ENCODE data around the gene SLC25A48.
A peak's percentile ranks its signal among the peaks of the same experiment; 100 is the strongest.

Gene SLC25A48

GRCh38 chr5:135885031-135885430 lies 50.6 kb downstream of the SLC25A48 start:
- H3K27me3 ChIP-seq (ENCODE audit: insufficient read depth, low read length) = no peaks in the 10 kb centered on the region
- no peak overlapping the region for H2AFZ ChIP-seq (ENCODE audit: insufficient read depth, low read length, poor library complexity)
- H3K23ac ChIP-seq (ENCODE audit: low read length) = no peak overlapping the region
- H3K4me3 ChIP-seq (ENCODE audit: low read depth, low read length) = no peak overlapping the region
- no peak overlapping the region for H3K18ac ChIP-seq (ENCODE audit: low read length)
- no peak overlapping the region for H2BK12ac ChIP-seq (ENCODE audit: low read length)
- H3K14ac ChIP-seq (ENCODE audit: low read length) = no peak overlapping the region
- no CpG with 5 or more reads among the region's 3 CpGs for WGBS (ENCODE audit: extremely low coverage, insufficient coverage, insufficient read length)
- H3K36me3 ChIP-seq (ENCODE audit: control insufficient read depth in 1 of 2, insufficient read depth in 2 of 2, low read length in 2 of 2) = no peaks in the 10 kb centered on the region
- H3K4me1 ChIP-seq (ENCODE audit: control insufficient read depth in 1 of 2, insufficient read depth in 2 of 2, low read length in 2 of 2) = peaks cover 0 to 3% of the 10 kb centered on the region in 2 experiments
- no peak overlapping the region for H2BK5ac ChIP-seq (ENCODE audit: low read depth, low read length, poor library complexity)
- H3K9me3 ChIP-seq (ENCODE audit: insufficient read depth, low read depth, low read length) = no peaks in the 10 kb centered on the region
- no peaks in the 10 kb centered on the region for H3K79me2 ChIP-seq (ENCODE audit: control insufficient read depth, insufficient read depth, low read length, poor library complexity)
- H3K27ac ChIP-seq (ENCODE audit: low read depth, low read length) = no peak overlapping the region
- no peak overlapping the region for H3K4ac ChIP-seq (ENCODE audit: low read depth, low read length)
- no peak overlapping the region for H4K8ac ChIP-seq (ENCODE audit: low read depth, low read length)
- H3K4me2 ChIP-seq (ENCODE audit: low read length) = no peak overlapping the region
- no peak for DNase-seq
- H2AK5ac ChIP-seq (ENCODE audit: low read length) = no peak overlapping the region
- no peak overlapping the region for H3K9ac ChIP-seq (ENCODE audit: low read length)
- no peak overlapping the region for H4K91ac ChIP-seq (ENCODE audit: low read depth, low read length)
- H2BK120ac ChIP-seq (ENCODE audit: insufficient read depth, low read length, poor library complexity) = no peak overlapping the region
- H3K79me1 ChIP-seq (ENCODE audit: low read length) = no peaks in the 10 kb centered on the region
- no peak overlapping the region for H4K12ac ChIP-seq (ENCODE audit: low read depth, low read length)

DNA sequence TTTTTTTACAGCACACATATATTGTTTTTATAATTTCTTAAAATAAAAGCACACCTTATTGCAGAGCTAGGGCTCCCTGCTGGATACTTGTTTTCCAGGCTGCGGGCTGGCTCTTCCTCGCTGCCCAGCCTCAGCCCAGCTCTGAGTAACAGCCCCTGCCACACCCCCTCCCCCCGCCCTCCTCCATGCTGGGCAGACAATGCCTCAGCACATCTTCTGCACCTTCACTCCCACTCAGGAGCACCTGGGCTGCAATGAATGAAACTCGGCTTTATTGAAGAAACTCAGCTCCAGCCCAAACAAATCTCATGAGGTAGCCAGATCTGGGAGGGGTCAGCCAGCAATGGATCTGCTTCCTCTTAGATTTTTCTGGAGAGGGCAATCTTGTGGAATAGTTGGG lies 51.7 kb downstream of the SLC25A48 start:
- no peak overlapping the region for H3K23ac ChIP-seq (ENCODE audit: low read length)
- no CpG with 5 or more reads among the region's 4 CpGs for WGBS (ENCODE audit: extremely low coverage, insufficient coverage, insufficient read length)

GRCh38 chr5:135887447-135887864 lies 53.0 kb downstream of the SLC25A48 start:
- WGBS (ENCODE audit: extremely low coverage, insufficient coverage, insufficient read length) = no CpG with 5 or more reads among the region's 8 CpGs

More for the DNA sequence above, 51.7 kb downstream of the SLC25A48 start:
- Histone ChIP-seq H4K12ac (ENCODE audit: low read depth, low read length) (no peak overlapping the region), H3K9me3 (ENCODE audit: insufficient read depth, low read depth, low read length) (no peaks in the 10 kb centered on the region), H3K4ac (ENCODE audit: low read depth, low read length) (no peak overlapping the region), H2AK5ac (ENCODE audit: low read length) (no peak overlapping the region), H3K79me1 (ENCODE audit: low read length) (no peaks in the 10 kb centered on the region), H4K8ac (ENCODE audit: low read depth, low read length) (no peak overlapping the region), H3K27me3 (ENCODE audit: insufficient read depth, low read length) (no peaks in the 10 kb centered on the region), H3K79me2 (ENCODE audit: control insufficient read depth, insufficient read depth, low read length, poor library complexity) (no peaks in the 10 kb centered on the region), H3K27ac (ENCODE audit: low read depth, low read length) (no peak overlapping the region), H2AFZ (ENCODE audit: insufficient read depth, low read length, poor library complexity) (no peak overlapping the region), H2BK5ac (ENCODE audit: low read depth, low read length, poor library complexity) (no peak overlapping the region), H3K18ac (ENCODE audit: low read length) (no peak overlapping the region), H4K91ac (ENCODE audit: low read depth, low read length) (no peak overlapping the region), H3K4me2 (ENCODE audit: low read length) (no peak overlapping the region), H3K36me3 (ENCODE audit: control insufficient read depth in 1 of 2, insufficient read depth in 2 of 2, low read length in 2 of 2) (no peaks in the 10 kb centered on the region), H3K4me1 (ENCODE audit: control insufficient read depth in 1 of 2, insufficient read depth in 2 of 2, low read length in 2 of 2) (peaks cover 0 to 3% of the 10 kb centered on the region in 2 experiments), H3K4me3 (ENCODE audit: low read depth, low read length) (no peak overlapping the region), H3K14ac (ENCODE audit: low read length) (no peak overlapping the region), H2BK120ac (ENCODE audit: insufficient read depth, low read length, poor library complexity) (no peak overlapping the region), H3K9ac (ENCODE audit: low read length) (no peak overlapping the region), H2BK12ac (ENCODE audit: low read length) (no peak overlapping the region)
- DNase-seq = no peak

GRCh38 chr5:135887881-135888614 lies 53.6 kb downstream of the SLC25A48 start:
- H2BK12ac ChIP-seq (ENCODE audit: low read length) = no peak overlapping the region
- no peak overlapping the region for H3K4me3 ChIP-seq (ENCODE audit: low read depth, low read length)
- no peak overlapping the region for H4K91ac ChIP-seq (ENCODE audit: low read depth, low read length)
- peak in 1 of 2 donors; percentile 26 for DNase-seq
- no peak overlapping the region for H4K8ac ChIP-seq (ENCODE audit: low read depth, low read length)
- H2BK5ac ChIP-seq (ENCODE audit: low read depth, low read length, poor library complexity) = no peak overlapping the region
- no peak overlapping the region for H2BK120ac ChIP-seq (ENCODE audit: insufficient read depth, low read length, poor library complexity)
- H3K9ac ChIP-seq (ENCODE audit: low read length) = no peak overlapping the region
- no peak overlapping the region for H3K4me2 ChIP-seq (ENCODE audit: low read length)
- H3K4ac ChIP-seq (ENCODE audit: low read depth, low read length) = no peak overlapping the region
- no peak overlapping the region for H2AK5ac ChIP-seq (ENCODE audit: low read length)
- H3K79me2 ChIP-seq (ENCODE audit: control insufficient read depth, insufficient read depth, low read length, poor library complexity) = no peaks in the 10 kb centered on the region
- H3K4me1 ChIP-seq (ENCODE audit: control insufficient read depth in 1 of 2, insufficient read depth in 2 of 2, low read length in 2 of 2) = peaks cover 0 to 3% of the 10 kb centered on the region in 2 experiments
- H3K18ac ChIP-seq (ENCODE audit: low read length) = no peak overlapping the region
- WGBS (ENCODE audit: extremely low coverage, insufficient coverage, insufficient read length) = no CpG with 5 or more reads among the region's 13 CpGs
- H3K27me3 ChIP-seq (ENCODE audit: insufficient read depth, low read length) = no peaks in the 10 kb centered on the region
- no peaks in the 10 kb centered on the region for H3K79me1 ChIP-seq (ENCODE audit: low read length)
- H3K36me3 ChIP-seq (ENCODE audit: control insufficient read depth in 1 of 2, insufficient read depth in 2 of 2, low read length in 2 of 2) = no peaks in the 10 kb centered on the region
- H3K27ac ChIP-seq (ENCODE audit: low read depth, low read length) = no peak overlapping the region
- H2AFZ ChIP-seq (ENCODE audit: insufficient read depth, low read length, poor library complexity) = no peak overlapping the region
- H3K14ac ChIP-seq (ENCODE audit: low read length) = no peak overlapping the region
- no peaks in the 10 kb centered on the region for H3K9me3 ChIP-seq (ENCODE audit: insufficient read depth, low read depth, low read length)
- H4K12ac ChIP-seq (ENCODE audit: low read depth, low read length) = no peak overlapping the region
- no peak overlapping the region for H3K23ac ChIP-seq (ENCODE audit: low read length)

More at GRCh38 chr5:135887447-135887864, 53.0 kb downstream of the SLC25A48 start:
- Histone ChIP-seq H3K4me1 (ENCODE audit: control insufficient read depth in 1 of 2, insufficient read depth in 2 of 2, low read length in 2 of 2) (peaks cover 0 to 3% of the 10 kb centered on the region in 2 experiments), H4K12ac (ENCODE audit: low read depth, low read length) (no peak overlapping the region), H3K27ac (ENCODE audit: low read depth, low read length) (no peak overlapping the region), H3K9me3 (ENCODE audit: insufficient read depth, low read depth, low read length) (no peaks in the 10 kb centered on the region), H2AK5ac (ENCODE audit: low read length) (no peak overlapping the region), H3K27me3 (ENCODE audit: insufficient read depth, low read length) (no peaks in the 10 kb centered on the region), H3K79me1 (ENCODE audit: low read length) (no peaks in the 10 kb centered on the region), H3K4ac (ENCODE audit: low read depth, low read length) (no peak overlapping the region), H2BK12ac (ENCODE audit: low read length) (no peak overlapping the region), H3K23ac (ENCODE audit: low read length) (no peak overlapping the region), H3K9ac (ENCODE audit: low read length) (no peak overlapping the region), H4K91ac (ENCODE audit: low read depth, low read length) (no peak overlapping the region), H3K4me2 (ENCODE audit: low read length) (no peak overlapping the region), H2BK120ac (ENCODE audit: insufficient read depth, low read length, poor library complexity) (no peak overlapping the region), H2BK5ac (ENCODE audit: low read depth, low read length, poor library complexity) (no peak overlapping the region), H3K4me3 (ENCODE audit: low read depth, low read length) (no peak overlapping the region), H3K14ac (ENCODE audit: low read length) (no peak overlapping the region), H3K79me2 (ENCODE audit: control insufficient read depth, insufficient read depth, low read length, poor library complexity) (no peaks in the 10 kb centered on the region), H3K36me3 (ENCODE audit: control insufficient read depth in 1 of 2, insufficient read depth in 2 of 2, low read length in 2 of 2) (no peaks in the 10 kb centered on the region), H3K18ac (ENCODE audit: low read length) (no peak overlapping the region), H2AFZ (ENCODE audit: insufficient read depth, low read length, poor library complexity) (no peak overlapping the region), H4K8ac (ENCODE audit: low read depth, low read length) (no peak overlapping the region)
- DNase-seq = peak; percentile 61 to 88
